HCT116 (cell line): ENCODE data around the gene RFX3. TPM values are rescaled to one million over a fixed set of nuclear protein-coding genes. Genes with fewer than 3 reads are reported as not detected.

ENCODE experiments used
- ATAC-seq: fragments of 200-7000 bp; cut with Tn5 transposase; 2 replicates; pipeline ENCODE4 v1.9.1; 2020; ENCODE audit warnings: mild to moderate bottlenecking, moderate library complexity
- BruUV-seq: library from RNA; stranded (reverse); fragments of 400-500 nt; replicated peaks from 2 replicates; lab custom pipeline; 2021; lab: Mats Ljungman, UMichigan
- CTCF ChIA-PET: fragments of 300-600 bp; sonication (Branson Sonifier 250); formaldehyde crosslinking; loops from one replicate; lab custom pipeline; 2021; ENCODE audit warnings: antibody characterized with exemption; lab: Charles Lee
- POLR2A ChIA-PET: fragments of 300-600, 350-600 bp; sonication (Branson Sonifier 250); formaldehyde crosslinking; loops from one replicate; lab custom pipeline; 2021; ENCODE audit warnings: antibody characterized with exemption; lab: Charles Lee
- RAD21 ChIA-PET, 2 experiments: fragments of 300-600 bp; sonication (Branson Sonifier 250); formaldehyde crosslinking; loops; one replicate each; lab custom pipeline; 2023; ENCODE audit warnings: low total read pairs in 2 of 2; ENCODE audit not compliant: uncharacterized antibody in 2 of 2, unreplicated experiment in 2 of 2, low non-redundant PET in 1 of 2; lab: Charles Lee
- DNase-seq: peaks from one replicate; pipeline ENCODE4 v3.0.0-alpha.2; 2010; ENCODE audit warnings: low read depth, low spot score
- H2AFZ ChIP-seq: fragments of 200-600 bp; shearing (Covaris generic), sonication (generic); 2 replicates; pipeline ENCODE4 v1.6.1; 2017; ENCODE audit warnings: low read depth, mixed run types, mixed read lengths, antibody characterized with exemption, low read length; ENCODE audit not compliant: poor library complexity, severe bottlenecking
- H3K27ac ChIP-seq: 2 replicates; pipeline ENCODE4 v1.5.1; 2012; ENCODE audit warnings: low read depth, low read length
- H3K27me3 ChIP-seq: fragments of 200-600 bp; sonication (generic); 2 replicates; pipeline ENCODE4 v1.6.1; 2016; ENCODE audit warnings: mixed run types, low read length, mixed read lengths; ENCODE audit not compliant: insufficient read depth
- H3K36me3 ChIP-seq, 2 experiments: fragments of 200-500 bp in 1 of 2; fragments of 200-600 bp in 1 of 2; sonication (Bioruptor generic) in 1 of 2; sonication (generic) in 1 of 2; 2 replicates each; pipeline versions ENCODE4 v1.5.1 to v1.6.1; 2014 to 2016; ENCODE audit warnings: low read length in 2 of 2, inconsistent platforms in 1 of 2, mixed read lengths in 1 of 2, mixed run types in 1 of 2; ENCODE audit not compliant: insufficient read depth in 2 of 2, control insufficient read depth in 1 of 2
- H3K4me1 ChIP-seq, 2 experiments: fragments of 200-600 bp in 1 of 2; sonication (generic) in 1 of 2; 2 replicates each; pipeline versions ENCODE4 v1.5.1 to v1.6.1; 2012 to 2017; ENCODE audit warnings: low read length in 2 of 2, inconsistent platforms in 1 of 2, mild to moderate bottlenecking in 1 of 2, mixed read lengths in 1 of 2, mixed run types in 1 of 2, moderate library complexity in 1 of 2; ENCODE audit not compliant: insufficient read depth in 2 of 2, control insufficient read depth in 1 of 2
- H3K4me2 ChIP-seq: fragments of 200-600 bp; sonication (generic); 2 replicates; pipeline ENCODE4 v1.6.1; 2017; ENCODE audit warnings: mixed run types, low read length, mixed read lengths
- H3K4me3 ChIP-seq, 2 experiments: fragments of 200-600 bp in 1 of 2; sonication (generic) in 1 of 2; replicated peaks in 1 of 2; 2 replicates each; pipeline ENCODE4 v1.5.1; 2011 to 2016; ENCODE audit warnings: low read length in 2 of 2, control low read depth in 1 of 2, low read depth in 1 of 2, mild to moderate bottlenecking in 1 of 2, mixed read lengths in 1 of 2, mixed run types in 1 of 2
- H3K79me2 ChIP-seq: fragments of 200-600 bp; sonication (generic); 2 replicates; pipeline ENCODE4 v1.6.1; 2017; ENCODE audit warnings: mild to moderate bottlenecking, mixed run types, low read length, moderate library complexity, mixed read lengths; ENCODE audit not compliant: insufficient read depth
- H3K9ac ChIP-seq: fragments of 200-600 bp; sonication (generic); 2 replicates; pipeline ENCODE4 v1.6.1; 2016; ENCODE audit warnings: low read length, mixed read lengths
- H3K9me2 ChIP-seq: fragments of 200-600 bp; sonication (generic), shearing (Covaris generic); 2 replicates; pipeline ENCODE4 v1.6.1; 2017; ENCODE audit warnings: mixed run types, mild to moderate bottlenecking, moderate library complexity; ENCODE audit not compliant: insufficient read depth
- H3K9me3 ChIP-seq, 2 experiments: fragments of 200-500 bp in 1 of 2; fragments of 200-600 bp in 1 of 2; sonication (Bioruptor generic) in 1 of 2; sonication (generic) in 1 of 2; 2 replicates each; pipeline ENCODE4 v1.6.1; 2014 to 2017; ENCODE audit warnings: low read length in 2 of 2, mixed read lengths in 2 of 2, inconsistent platforms in 1 of 2, low read depth in 1 of 2, mild to moderate bottlenecking in 1 of 2, mixed run types in 1 of 2, moderate library complexity in 1 of 2; ENCODE audit not compliant: control insufficient read depth in 1 of 2, insufficient read depth in 1 of 2
- H4K20me1 ChIP-seq: fragments of 200-600 bp; sonication (generic), shearing (Covaris generic); 2 replicates; pipeline ENCODE4 v1.6.1; 2017; ENCODE audit warnings: mixed run types, mild to moderate bottlenecking, moderate library complexity; ENCODE audit not compliant: insufficient read depth
- CBX3 ChIP-seq: IDR thresholded peaks from 2 replicates; pipeline ENCODE4 v1.6.1; 2012; ENCODE audit warnings: low read depth
- CTCF ChIP-seq, 3 experiments: fragments of 200-600 bp in 1 of 3; sonication (generic) in 1 of 3; IDR thresholded peaks in 2 of 3; conservative IDR thresholded peaks in 1 of 3; 2 replicates each; pipeline ENCODE4 v1.5.1; 2012 to 2017; ENCODE audit warnings: low read depth in 2 of 3, low read length in 2 of 3, antibody characterized with exemption in 1 of 3, borderline replicate concordance in 1 of 3, control low read depth in 1 of 3, mild to moderate bottlenecking in 1 of 3, mixed read lengths in 1 of 3, mixed run types in 1 of 3, moderate library complexity in 1 of 3; ENCODE audit not compliant: insufficient read depth in 1 of 3
- EGR1 ChIP-seq: IDR thresholded peaks from 2 replicates; pipeline ENCODE4 v1.6.1; 2012; ENCODE audit warnings: low read depth
- ELF1 ChIP-seq: IDR thresholded peaks from 2 replicates; pipeline ENCODE4 v1.6.1; 2012; ENCODE audit warnings: low read depth, borderline replicate concordance
- EZH2 ChIP-seq: fragments of 200-600 bp; sonication (generic); IDR thresholded peaks from 2 replicates; pipeline ENCODE4 v1.6.1; 2017; ENCODE audit warnings: antibody characterized with exemption, mixed run types
- FOSL1 ChIP-seq: IDR thresholded peaks from 2 replicates; pipeline ENCODE4 v1.6.1; 2012; ENCODE audit warnings: low read depth
- POLR2A ChIP-seq: IDR thresholded peaks from 2 replicates; pipeline ENCODE4 v1.7.0; 2011; ENCODE audit warnings: borderline replicate concordance; ENCODE audit not compliant: insufficient read depth, insufficient read length; ENCODE audit errors: extremely low read depth
- POLR2AphosphoS5 ChIP-seq: IDR thresholded peaks from 2 replicates; pipeline ENCODE4 v1.6.1; 2011; ENCODE audit warnings: mild to moderate bottlenecking, low read depth, low read length, moderate library complexity
- REST ChIP-seq: IDR thresholded peaks from 2 replicates; pipeline ENCODE4 v1.6.1; 2012; ENCODE audit warnings: low read depth
- SIN3A ChIP-seq: IDR thresholded peaks from 2 replicates; pipeline ENCODE4 v1.6.1; 2012; ENCODE audit warnings: low read depth
- SP1 ChIP-seq: IDR thresholded peaks from 2 replicates; pipeline ENCODE4 v1.6.1; 2012; ENCODE audit warnings: low read depth
- TCF7L2 ChIP-seq: IDR thresholded peaks from 2 replicates; pipeline ENCODE4 v1.7.0; 2011; ENCODE audit warnings: borderline replicate concordance, inconsistent platforms; ENCODE audit not compliant: insufficient read depth, insufficient read length; ENCODE audit errors: extremely low read depth
- YY1 ChIP-seq: IDR thresholded peaks from 2 replicates; pipeline ENCODE4 v1.6.1; 2011; ENCODE audit warnings: low read length, low read depth, moderate library complexity, mild to moderate bottlenecking; ENCODE audit not compliant: insufficient replicate concordance; ENCODE audit errors: extremely low read depth
- ZBTB33 ChIP-seq: IDR thresholded peaks from 2 replicates; pipeline ENCODE4 v1.6.1; 2011; ENCODE audit warnings: mild to moderate bottlenecking, low read length, moderate library complexity; ENCODE audit not compliant: insufficient replicate concordance; ENCODE audit errors: extremely low read depth
- ZFX ChIP-seq: fragments of 450-650 bp; IDR thresholded peaks from 2 replicates; pipeline ENCODE4 v1.6.1; 2017
- ZNF274 ChIP-seq: fragments of 200-500 bp; sonication (Bioruptor generic); IDR thresholded peaks from 2 replicates; pipeline ENCODE4 v1.6.1; 2014; ENCODE audit warnings: mild to moderate bottlenecking, low read depth, low read length, inconsistent platforms
- intact Hi-C: fragments of 100-400 bp; cut with micrococcal nuclease; formaldehyde crosslinking; loops from 2 replicates; pipeline ENCODE4 v1.10.0; 2022
- total RNA-seq: library from RNA; stranded (reverse); gene quantifications from one replicate; pipeline ENCODE4 v1.2.1, GENCODE V29; 2021; ENCODE audit not compliant: unreplicated experiment
- TF ChIP-seq, protein P1 (sequence below): IDR thresholded peaks from 2 replicates; pipeline ENCODE4 v1.6.1; 2012
- TF ChIP-seq, protein P2 (sequence below): IDR thresholded peaks from 2 replicates; pipeline ENCODE4 v1.6.1; 2012

Gene RFX3
- total RNA-seq, 1 experiment from 2014 or later: 11.8 TPM

DNA sequence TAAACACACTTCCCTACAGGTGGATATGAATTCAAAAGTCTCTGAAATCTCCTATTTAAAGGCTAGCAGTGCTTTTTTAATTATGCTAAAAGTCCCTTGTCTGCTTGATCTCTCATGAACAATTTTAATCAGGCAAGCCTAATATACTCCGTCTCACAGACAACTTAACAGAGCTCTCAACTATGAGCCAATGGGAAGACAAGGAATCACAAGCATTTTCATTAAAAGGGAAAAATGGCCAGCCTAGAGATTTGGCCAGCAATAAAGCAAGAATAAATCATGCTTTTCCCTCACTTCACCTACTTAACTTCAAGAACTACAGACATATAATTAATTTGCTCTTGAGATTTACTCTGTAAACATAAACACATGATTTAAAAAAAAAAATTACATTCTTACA is 78.0 kb downstream of the RFX3 start:
- H3K36me3 ChIP-seq: no peaks in the 10 kb centered on the region
- ChIA-PET POLR2A (no interaction called here), RAD21 (no interaction called here), CTCF (no interaction called here)
- no peaks in the 10 kb centered on the region for H4K20me1 ChIP-seq
- no peak for ATAC-seq
- TF ChIP-seq FOSL1 (no peak), SP1 (no peak), SIN3A (no peak), EGR1 (no peak), YY1 (no peak), CBX3 (no peak), EZH2 (no peak), REST (no peak), POLR2AphosphoS5 (no peak), POLR2A (no peak), ZFX (no peak), ZBTB33 (no peak), ELF1 (no peak), CTCF (IDR thresholded peaks at IDR 0.05 in 2 of 3, conservative IDR thresholded peaks at IDR 0.05 in 1 of 3; ENCODE audit: borderline replicate concordance in 1 of 3, insufficient read depth in 1 of 3, low read depth in 2 of 3, low read length in 2 of 3) (no peak), TCF7L2 (no peak), ZNF274 (no peak)
- TF ChIP-seq, protein P1, sequence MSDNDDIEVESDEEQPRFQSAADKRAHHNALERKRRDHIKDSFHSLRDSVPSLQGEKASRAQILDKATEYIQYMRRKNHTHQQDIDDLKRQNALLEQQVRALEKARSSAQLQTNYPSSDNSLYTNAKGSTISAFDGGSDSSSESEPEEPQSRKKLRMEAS: no peak
- TF ChIP-seq, protein P2, sequence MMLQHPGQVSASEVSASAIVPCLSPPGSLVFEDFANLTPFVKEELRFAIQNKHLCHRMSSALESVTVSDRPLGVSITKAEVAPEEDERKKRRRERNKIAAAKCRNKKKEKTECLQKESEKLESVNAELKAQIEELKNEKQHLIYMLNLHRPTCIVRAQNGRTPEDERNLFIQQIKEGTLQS: no peak
- H3K9ac ChIP-seq: no peak overlapping the region
- no peaks in the 10 kb centered on the region for H3K4me1 ChIP-seq
- no peak overlapping the region for H3K4me3 ChIP-seq
- H3K79me2 ChIP-seq: no peaks in the 10 kb centered on the region
- no TSS peak for BruUV-seq
- no peak overlapping the region for H2AFZ ChIP-seq
- no peak overlapping the region for H3K27ac ChIP-seq
- no peak overlapping the region for H3K4me2 ChIP-seq
- no peaks in the 10 kb centered on the region for H3K9me3 ChIP-seq
- DNase-seq: no peak
- intact Hi-C loops: no loop called here
- H3K9me2 ChIP-seq: no peaks in the 10 kb centered on the region
- H3K27me3 ChIP-seq: no peaks in the 10 kb centered on the region
